NOMO-1 treated with dmso at 0.1 percent for 144 hours (cell line): Measurements from ENCODE around the gene TEX30.

Source experiments
- DNase-seq: peaks from one replicate; lab custom pipeline; 2025; ENCODE audit not compliant: unreplicated experiment; lab: John Stamatoyannopoulos, UW

The TEX30 gene

DNA sequence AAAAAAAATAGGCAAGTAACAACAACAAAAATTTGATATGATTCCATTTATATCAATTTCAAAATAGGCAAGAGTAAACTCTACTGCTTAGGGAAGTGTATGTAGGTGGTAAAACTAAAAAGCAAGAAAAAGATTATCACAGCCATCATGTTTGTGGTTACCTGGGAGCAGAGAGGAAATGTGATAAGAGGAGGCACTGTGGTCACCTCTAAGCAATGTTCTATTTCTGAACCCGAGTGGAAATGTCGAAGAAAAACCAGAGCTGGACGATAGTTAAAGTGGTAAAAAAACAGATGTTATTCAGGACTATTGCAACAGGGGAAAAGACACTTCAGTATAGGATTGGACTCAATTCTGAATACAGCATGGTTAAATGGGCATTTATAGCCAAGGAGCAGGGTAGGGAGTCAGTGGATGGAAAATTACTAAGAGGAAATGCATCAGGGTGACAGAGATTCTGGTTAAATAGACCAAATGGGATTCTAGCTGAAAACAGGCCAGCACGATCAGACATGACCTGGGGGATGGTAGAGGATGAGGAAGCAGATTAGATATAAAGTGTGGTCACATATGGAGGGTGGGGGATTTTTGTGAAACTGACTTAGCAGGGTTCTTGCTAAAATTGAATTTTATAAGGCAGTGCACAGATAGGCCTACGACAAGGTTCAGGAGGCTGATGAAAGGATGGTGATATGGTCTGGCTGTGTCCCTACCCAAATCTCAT is 6.0 kb upstream of the TEX30 start:
- DNase-seq: no peak

GRCh38 chr13:102777736-102778135 is 4.2 kb upstream of the TEX30 start:
- DNase-seq: no peak

GRCh38 chr13:102776271-102776670 is 2.7 kb upstream of the TEX30 start:
- no peak for DNase-seq

- no peak for DNase-seq
Measured at GRCh38 chr13:102774591-102775520, 1.3 kb upstream of the TEX30 start.

DNA sequence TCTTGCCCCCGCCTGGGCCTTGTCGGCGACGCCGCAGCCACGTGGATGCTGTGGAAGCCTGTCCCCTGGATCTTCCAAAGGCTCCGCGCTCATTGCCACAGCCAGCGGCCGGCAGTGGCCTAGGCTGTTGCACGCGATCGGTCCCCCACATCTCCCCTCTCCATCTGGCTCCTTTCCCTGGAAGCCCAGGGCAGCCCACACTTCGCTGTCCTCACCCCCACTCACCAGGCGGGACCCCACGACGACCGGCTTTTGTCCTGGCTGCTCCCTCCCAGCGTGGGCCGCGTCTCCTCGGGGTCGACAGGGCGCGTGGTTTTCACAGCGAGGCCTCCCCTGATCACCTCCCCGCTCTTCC is 605 bp upstream of the TEX30 start:
- DNase-seq: no peak

GRCh38 chr13:102772042-102772425 is 1.6 kb downstream of the TEX30 start:
- DNase-seq: no peak

GRCh38 chr13:102771298-102772041 is 2.1 kb downstream of the TEX30 start:
- DNase-seq: peak; percentile 20

GRCh38 chr13:102770435-102770834 is 3.2 kb downstream of the TEX30 start:
- no peak for DNase-seq

- DNase-seq: no peak
Measured at GRCh38 chr13:102769679-102770078, 3.9 kb downstream of the TEX30 start.

DNA sequence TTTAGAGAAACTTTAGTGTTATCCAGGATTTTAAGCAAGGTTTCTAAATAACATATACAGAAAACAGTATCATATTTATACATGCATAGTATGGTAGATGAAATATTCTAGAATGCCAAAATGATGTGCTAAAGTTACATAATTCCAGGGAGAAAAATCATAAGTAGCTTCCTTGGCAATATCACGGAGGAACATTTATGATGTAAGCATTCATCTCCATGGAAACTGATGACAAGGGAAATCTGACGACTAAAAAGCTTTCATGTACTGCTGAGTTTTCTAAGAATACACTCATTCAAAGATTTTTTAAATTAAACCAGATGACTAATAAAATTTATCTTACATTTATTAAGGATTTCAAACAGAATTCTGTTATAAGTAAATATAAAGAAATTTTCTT is 4.7 kb downstream of the TEX30 start:
- DNase-seq: no peak

DNA sequence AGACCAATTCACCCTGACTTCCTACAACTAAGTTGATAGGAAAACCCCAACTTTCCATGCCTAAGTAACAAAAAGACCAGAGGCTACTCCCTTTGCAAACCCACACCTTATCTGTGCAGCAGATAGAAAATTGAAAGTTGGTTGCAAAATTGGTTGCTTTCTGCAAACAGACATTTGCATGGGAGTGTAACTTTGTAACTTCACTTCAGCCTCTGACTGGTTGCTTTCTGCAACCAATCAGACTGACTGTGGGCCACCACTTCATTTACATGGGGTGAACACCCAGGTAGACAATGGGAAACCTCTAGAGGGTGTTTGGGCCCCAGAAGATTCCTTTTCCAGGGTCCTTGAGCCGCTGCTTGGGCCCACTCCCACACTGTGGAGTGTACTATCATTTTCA is 9.8 kb downstream of the TEX30 start:
- no peak for DNase-seq

DNA sequence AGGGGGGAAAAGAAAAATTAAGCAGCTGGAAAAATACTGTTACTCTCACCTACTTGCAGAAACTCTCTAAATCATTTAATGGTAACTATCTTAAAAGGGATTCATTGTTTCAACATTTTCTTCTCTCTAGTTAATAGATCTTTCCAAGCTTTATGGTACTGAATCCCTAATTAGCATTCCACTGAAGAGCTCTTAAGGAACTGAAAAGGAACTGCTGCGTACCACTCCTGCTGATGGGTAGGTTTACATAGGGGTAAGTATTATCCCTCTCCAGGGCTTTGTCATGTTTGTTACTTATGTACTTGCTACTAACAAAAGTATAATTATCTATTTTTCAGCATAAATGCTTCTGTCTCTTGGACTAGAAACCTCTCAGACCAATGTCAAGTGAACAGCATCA is 12.5 kb downstream of the TEX30 start:
- no peak for DNase-seq

DNA sequence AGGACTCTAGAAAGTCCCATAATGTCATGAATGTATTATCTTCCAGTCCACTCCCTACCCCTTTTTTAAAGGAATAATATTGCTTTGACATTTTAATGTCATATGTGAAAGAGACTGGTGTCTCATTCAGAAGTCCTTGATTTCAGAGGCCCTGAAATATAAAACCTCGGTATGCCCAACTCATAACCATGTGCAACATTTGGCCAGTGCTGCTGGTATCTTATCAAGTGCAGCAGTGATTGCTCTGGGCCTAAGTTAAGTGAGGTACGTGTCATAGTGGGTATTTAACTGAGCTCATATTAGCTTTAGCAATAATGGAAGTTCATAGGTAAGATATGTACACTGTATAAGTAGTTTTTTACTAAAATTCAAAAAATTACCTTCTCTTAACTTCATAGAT is 14.7 kb downstream of the TEX30 start:
- no peak for DNase-seq

- no peak for DNase-seq
Measured at GRCh38 chr13:102757006-102757405, 16.6 kb downstream of the TEX30 start.

GRCh38 chr13:102751886-102752285 is 21.7 kb downstream of the TEX30 start:
- no peak for DNase-seq

DNA sequence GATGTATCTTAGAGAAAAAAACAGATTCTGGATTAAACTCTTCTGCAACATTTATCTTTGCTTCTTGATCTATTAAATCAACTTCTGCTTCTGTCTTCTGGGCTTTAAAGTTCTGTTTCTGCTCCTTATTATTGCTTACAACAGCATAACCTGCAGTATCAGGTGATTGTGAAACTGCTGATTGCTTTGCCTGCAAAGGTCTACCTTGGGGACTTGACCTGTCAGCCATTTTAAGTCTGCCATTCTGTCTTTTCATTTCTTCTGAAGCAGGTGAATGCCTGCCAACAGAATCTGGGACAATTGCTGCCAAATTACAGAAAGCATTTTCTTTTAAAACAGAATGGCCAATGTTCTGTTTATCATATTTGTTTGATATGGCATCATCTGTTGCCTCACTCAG is 31.1 kb downstream of the TEX30 start:
- DNase-seq: no peak

DNA sequence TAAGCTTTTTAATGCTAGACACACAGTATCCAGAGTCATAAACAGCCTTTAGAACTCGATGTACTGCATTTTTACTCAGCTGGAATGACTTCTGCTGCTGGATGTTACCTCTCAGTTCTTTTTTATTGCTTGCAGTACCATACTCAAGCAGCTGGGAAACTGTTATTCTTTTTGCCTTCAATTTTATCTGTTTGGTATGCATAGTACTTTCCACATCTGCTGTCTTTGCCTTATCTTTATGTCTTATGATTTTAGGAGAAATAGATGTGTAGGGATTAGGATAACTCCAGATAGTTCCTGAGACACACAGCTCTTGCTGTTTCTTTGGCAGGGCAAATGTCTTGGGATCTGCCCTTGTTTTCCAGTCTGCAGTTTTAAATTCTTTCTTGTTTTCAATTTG is 31.5 kb downstream of the TEX30 start:
- no peak for DNase-seq

DNA sequence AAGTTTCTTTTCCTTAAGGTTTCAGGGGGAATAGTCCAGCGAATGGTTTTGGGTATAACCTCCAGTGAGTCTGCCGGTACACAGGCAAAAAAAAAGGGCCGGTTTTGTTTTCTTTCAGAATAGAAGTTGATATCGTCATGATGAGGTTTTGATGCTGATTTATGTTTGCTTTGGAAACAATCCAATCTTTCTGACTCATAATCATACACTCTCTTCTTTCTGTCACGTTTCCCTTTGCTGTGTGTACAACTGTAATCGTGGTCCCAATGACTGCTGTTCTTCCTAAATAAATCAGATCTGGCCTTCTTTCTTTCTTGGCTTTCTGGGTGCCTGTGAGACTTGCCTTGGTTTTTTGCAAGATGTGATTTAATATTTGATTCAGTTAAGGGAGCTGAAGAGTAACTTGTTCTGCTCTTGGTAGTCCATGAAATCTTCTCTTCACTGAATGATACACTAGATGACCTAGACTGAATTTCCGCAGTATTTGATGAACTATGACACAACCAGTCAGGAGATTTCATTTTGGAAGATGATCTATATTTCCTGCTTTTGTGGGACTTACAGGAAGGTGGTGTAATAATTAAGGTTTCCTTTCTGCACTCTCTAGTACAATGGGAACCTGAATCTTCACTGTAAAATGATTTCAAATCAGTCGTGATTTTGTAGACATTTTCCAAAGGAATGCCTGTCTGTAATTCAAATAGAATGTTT is 43.9 kb downstream of the TEX30 start:
- no peak for DNase-seq

GRCh38 chr13:102726430-102726829 is 47.2 kb downstream of the TEX30 start:
- DNase-seq: no peak

DNA sequence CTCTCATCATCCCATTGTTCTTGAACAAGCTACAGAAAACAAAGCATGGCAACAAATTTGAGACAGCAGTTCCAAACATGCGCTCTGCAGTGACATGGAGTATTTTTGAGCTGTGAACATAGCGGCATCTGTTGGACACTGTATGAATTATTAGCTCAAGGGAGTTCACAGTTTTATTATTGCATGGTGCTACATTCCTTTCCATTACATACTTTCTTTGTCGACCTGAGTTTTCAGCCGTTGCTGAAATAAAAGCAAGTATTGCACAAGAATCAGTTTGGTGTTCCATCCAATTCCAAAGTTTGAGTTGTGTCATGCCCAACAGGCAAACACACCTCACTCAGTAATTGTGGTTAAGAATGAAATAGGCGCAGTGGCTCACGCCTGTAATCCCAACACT is 48.7 kb downstream of the TEX30 start:
- no peak for DNase-seq

- DNase-seq: no peak
Measured at GRCh38 chr13:102721800-102722231, 51.8 kb downstream of the TEX30 start.
